GM15510 (cell line): Measurements from ENCODE around the gene MIEF1.

Experiments
- POLR2A ChIP-seq: IDR thresholded peaks from 3 replicates; pipeline ENCODE4 v1.6.1; 2011; ENCODE audit warnings: borderline replicate concordance; ENCODE audit not compliant: insufficient read length; ENCODE audit errors: extremely low read depth

The MIEF1 gene

DNA sequence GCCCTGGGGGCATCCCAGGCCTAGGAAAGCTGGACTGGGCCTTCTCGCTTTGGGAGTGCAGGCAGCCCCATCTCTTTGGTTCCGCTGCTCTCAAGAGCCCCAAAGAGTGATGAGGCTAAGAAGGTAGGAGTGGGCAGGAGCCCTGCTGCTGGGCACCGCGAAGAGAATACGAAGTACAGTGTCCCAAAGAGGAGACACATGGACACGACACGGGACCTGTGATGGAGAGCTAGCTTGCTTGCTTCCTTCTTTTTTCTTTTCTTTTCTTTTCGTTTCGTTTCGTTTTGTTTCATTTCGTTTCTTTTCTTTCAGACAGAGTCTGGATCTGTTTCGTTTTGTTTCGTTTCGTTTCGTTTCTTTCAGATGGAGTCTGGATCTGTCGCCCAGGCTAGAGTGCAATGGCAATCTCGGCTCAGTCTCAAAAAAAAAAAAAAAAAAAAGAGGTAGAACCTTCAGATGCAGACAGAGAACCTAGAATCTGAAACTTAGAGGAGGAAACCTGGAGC is 34.6 kb upstream of the MIEF1 start:
- TF ChIP-seq POLR2A: no peak

DNA sequence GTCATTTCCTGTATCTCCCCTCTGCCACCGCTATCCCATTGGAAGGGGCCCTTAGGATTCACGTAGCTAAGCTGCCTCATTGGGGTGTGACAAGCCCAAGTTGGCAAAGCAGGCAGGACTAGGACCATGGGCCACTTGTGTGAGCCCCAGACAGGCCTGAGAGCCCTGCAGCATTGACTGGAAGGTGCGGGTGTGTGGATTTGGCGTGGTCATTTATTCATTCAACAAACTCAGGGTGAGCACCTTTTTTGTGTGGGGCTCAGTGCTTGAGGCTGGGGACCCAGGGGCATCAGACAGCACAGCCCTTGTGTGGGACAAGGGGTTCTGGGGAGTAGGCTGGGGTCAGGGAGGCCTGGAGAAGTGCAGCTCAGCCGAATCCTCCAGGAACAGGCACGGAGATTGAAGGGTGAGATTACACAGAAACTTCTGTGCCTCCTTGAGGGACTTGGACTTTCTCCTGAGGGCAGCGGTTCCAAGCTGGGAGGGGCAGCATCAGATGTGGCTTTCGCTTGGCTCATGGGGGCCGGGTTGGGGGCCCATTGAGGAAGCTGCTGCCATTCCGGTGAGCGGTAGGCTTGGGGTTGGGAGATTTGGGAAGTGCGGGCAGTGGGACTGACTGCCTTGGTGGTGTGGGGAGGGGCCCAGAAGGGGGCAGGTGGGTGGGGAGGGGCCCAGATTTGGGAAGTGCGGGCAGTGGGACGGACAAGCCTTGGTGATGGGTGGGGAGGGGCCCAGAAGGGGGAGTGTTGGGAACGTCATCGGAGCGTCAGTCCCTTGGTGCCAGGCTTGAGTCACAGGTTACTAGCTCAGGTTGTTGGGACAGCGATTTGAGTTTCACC is 33.4 kb upstream of the MIEF1 start:
- TF ChIP-seq POLR2A: no peak

DNA sequence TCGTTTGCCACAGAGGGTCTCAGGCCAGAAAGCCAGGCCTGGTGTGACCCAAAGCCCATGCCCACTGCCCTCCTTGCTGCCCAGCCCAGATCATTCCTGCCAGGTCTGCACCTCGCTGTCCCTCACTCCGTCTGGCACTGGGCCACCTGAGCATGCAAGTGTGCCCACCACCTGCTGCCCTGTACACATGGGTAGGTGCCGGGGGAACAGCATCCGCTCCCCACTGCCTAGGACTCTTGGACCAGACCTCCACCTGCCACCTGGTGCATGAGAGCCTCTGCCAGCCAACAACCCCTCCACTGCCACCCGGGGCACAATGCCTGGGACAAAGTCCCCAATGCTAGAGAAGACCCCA is 32.8 kb upstream of the MIEF1 start:
- TF ChIP-seq POLR2A: no peak

DNA sequence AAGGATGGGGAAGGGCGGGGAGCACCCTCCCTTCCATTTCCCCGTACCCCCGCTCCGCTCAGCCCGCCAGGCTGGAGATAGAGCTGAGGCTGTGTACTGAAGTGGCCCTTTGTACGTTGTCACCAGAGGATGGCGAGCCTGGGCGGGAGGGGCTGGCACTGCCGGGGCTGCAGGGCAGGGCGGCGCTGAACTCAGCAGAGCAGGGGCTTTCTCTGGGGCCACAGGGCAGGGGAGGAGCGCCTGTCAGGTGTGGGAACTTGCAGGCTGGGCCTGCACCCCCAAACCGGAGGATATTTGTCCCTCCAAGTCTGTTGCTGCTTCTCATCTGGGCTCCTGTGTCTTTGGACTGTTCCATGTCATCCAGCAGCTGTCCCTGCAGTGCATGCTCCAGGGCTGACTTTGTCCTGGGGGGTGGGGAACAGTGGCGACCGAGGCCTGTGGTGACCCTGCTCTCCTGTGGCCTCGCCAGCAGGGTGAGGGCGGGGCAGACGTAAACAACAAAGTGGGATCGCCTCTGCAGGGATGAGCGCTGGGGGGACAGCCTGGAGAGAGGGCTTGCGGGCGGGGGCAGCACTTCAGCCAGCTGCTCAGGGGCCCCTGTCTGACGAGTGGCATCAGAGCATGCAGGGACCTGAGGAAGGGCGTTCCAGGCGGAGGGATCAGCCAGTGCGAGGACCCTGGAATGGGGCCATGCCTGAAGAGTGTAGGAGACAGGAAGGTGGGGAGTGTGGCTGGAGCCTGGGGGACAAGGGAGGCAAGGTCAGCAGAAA is 32.2 kb upstream of the MIEF1 start:
- TF ChIP-seq POLR2A: no peak

DNA sequence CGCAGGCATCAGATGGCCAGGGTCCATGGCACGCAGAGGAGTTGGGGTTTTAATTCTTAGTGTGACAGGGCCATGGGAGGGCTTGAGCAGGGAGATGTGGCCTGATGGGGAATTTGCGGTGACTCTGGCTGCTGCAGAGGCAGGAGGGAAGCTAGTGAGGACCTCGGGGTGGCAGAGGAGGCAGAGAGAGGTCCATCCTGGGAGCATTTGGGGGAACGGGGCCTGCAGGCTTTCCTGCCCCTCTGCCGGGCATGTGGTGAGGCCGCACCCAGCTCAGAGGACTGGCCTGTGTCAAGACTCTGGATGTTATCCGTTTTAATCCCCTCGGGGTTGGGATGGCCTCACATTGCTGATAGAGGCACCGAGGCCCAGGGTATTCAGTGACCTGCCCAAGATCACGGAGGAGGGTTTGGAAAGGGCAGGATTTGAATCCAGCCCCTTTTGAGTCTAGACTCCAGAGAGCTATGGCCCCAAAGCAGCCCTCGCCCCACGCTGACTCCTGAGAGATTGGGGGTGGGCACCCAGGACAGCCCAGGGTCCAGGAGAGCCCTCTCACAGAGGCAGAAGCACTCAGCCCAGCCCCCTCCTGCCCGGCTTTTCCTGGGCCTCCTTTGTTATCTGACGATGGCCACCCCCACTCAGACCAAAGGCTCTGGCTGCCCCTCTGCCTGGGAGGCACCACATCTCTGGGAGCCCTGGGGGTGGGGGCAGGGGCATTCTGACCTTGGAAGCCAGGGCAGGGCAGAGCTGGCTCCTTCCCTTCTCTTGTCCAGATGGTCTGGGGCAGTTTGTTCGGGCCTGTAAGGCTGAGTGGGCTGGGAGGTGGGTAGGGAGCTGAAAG is 31.4 kb upstream of the MIEF1 start:
- TF ChIP-seq POLR2A: no peak

DNA sequence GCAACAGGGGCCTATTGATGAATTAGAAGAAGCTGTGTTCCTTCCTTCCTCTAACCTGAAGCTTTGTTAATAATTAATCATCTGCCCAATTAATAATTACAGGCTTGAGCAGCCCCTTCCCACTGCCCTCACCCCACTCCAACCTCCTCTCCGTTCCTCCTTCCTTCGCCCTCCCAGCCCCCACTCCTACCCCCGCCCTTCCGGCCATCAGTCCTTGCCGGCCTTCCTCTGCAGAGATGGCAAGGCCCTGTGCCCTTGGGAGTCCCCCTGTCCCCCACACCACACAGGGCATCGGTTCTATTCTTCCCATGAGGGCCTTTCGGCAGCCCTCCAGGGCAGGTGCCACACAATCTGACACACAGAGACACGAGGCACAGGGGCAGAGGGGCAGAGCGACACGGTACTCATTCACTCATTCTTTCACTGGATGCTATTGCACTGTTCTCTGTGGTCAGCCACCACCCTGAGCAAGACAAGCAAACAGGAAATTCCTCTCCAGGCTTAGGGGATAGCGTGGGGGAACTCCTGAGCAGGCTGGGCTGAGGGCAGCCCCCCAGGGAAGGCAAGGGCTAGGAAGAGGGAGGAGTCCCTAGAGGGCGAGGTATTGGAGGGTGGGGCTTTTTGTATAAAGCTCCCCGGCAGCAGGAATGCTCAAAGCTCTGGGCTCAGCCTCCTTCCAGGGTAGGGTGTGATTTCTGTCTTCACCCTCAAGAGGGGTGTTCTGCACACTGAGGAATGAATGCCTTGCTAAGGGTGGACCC is 30.5 kb upstream of the MIEF1 start:
- no peak for TF ChIP-seq POLR2A

DNA sequence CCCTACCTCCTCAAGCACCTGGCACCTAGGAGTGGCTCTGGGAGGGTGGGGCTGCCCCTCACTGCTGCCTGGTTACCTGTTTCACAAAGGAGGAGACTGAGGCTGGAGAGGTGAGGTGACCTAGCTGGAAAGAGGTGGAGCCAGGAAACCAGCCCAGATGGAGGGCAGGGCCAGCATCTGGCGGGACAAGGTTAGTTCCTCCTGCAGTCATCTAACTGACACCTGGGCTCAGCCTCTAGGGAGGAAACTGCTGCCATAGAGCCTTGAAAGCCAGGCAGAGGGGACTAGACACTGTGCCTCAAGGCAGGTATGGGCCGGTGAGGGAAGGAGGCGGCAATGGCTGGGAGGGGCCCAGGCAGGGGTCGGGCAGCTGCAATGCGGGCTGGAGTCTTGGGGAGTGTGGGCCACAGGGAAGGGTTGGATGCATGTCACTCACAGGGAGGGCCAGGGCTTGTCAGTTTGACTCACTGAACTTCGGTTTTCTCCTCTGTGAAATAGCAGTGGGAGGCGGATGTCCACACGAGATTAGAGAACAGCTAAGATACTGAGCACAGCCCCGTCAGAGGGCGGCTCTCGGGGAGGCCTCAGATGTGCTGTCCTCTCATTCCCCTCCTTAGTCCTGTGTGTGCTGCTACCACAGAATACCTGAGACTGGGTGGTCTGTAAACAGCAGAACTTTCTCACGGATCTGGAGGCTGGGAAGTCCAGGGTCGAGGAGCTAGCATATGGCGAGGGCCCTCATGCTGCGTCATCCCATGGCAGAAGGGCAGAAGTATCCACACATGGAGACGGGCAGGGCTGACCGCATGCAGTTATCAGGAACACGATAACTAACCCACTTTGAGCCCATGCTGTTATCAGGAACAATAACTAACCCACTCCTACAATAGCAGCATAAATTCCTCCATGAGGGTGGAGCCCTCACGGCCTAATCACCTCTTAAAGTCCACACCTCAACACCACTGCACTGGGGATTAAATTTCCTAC is 29.2 kb upstream of the MIEF1 start:
- TF ChIP-seq POLR2A: no peak

DNA sequence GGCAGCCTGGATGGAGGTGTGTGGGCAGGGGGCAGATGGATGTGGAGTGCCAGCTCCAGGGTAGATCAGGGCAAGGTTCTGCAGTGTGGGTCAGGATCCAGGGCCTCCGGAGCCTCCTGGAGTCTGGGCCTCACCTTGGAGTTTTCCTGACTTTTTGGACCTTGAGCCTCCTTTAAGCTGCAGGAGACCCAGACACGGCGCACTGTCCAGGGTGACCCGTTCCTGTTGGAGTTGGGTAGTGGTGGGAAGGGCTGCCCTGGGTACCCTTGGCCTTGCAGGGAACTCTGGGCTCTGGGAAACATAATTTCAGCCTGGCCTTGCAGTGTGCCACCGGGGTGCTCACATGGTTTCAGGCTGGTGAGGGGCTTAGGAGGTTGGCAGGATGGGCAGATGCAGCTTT is 28.2 kb upstream of the MIEF1 start:
- TF ChIP-seq POLR2A: no peak

DNA sequence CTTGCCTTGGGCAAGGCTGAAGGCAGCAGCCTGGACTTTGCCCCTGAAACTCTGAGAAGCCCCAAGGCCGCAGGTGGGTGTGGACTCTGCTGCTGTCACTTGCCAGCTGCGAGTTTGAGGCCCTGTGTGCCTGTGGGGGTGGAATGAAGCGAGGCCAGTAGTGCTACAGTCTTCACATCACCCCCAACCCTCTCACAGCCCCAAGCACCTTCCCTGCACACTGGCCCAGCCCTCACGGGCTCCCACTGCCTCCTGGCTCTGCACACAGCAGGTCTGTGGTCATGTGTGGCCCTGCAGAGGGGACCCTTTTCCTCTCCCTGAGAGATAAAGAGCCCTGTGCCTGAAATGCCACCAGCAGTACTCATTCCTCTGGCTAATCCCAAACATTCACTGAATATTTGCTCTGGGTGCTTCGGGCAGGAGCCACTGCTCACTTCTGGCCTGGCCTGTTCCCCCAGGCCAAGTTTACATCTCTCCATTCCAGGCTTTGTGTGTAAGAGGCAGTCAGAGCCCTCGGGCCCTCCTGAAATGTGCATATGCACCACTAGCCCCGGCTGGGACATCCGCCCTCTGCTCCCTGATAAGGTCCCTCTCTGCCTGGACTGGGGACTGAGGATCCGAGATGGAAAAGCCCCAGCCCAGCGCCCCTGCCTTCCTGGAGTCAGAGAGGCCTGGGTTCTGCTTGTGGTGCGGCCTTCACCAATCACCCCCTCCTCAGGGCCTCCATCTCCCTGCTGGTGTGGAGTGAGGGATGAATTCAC is 27.6 kb upstream of the MIEF1 start:
- no peak for TF ChIP-seq POLR2A

DNA sequence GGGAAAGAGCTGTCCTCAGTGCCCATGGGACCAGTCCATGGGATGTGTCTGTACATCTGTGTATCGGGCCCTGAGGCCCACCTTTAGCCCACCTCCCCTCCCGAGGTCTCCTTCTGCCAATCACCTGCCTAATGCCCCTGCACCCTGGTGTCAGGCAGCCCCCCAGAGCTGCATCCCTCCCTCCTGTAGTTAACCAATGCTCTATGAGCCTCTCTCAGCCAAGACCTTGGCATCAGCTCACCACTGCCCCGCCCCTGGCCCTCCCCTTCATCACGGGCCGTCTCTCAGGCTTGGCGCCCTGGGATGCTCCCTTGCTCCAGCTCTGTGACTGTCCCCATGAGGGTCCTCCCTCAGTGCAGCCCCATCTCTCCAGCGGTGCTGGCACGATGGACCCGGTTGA is 26.8 kb upstream of the MIEF1 start:
- TF ChIP-seq POLR2A: no peak

DNA sequence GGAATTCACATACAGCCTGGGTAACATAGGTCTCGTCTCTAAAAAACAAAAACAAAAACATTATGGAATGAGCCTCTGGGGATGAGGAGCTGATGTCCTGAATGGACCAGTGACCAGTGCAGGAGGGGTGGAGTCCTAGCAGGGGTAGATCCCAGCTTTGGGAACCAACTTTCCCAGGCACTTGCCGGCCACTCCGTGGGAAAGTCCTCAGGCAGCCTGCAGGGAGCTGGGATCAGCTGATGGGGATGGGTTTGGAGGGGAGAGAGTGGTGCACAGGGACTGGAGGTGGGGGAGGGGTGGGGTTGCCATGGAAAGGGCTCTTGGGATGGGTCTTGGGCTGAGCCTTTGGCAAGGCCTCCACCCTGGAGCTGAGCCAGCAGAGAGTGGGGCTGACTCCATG is 26.2 kb upstream of the MIEF1 start:
- no peak for TF ChIP-seq POLR2A

DNA sequence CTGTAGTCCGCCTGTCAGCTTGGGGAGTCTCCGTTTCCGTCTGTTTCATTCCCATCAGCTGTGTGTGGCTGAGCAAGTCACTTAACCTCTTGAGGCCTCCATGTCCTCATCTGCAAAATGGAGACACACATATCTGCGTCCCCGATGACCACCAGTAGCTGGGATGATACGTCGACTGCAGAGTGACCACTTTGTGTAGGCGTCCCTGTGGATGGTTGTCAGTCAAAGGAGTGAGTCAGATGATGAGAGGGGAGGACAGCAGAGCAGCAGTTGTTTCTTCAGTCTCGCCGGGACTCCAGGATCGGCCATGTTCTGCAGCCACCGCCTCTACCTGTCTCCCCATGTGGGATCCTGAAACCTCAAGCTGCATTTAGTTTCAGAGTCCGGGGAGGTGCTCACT is 25.4 kb upstream of the MIEF1 start:
- no peak for TF ChIP-seq POLR2A
